Measurements from ENCODE around the gene ZCCHC13.
"Not testable (repeated sequence)": the region's sequence is repeated elsewhere in the genome, so short reads cannot be mapped to it uniquely, and the experiment has no call there.

ZCCHC13 gene

DNA sequence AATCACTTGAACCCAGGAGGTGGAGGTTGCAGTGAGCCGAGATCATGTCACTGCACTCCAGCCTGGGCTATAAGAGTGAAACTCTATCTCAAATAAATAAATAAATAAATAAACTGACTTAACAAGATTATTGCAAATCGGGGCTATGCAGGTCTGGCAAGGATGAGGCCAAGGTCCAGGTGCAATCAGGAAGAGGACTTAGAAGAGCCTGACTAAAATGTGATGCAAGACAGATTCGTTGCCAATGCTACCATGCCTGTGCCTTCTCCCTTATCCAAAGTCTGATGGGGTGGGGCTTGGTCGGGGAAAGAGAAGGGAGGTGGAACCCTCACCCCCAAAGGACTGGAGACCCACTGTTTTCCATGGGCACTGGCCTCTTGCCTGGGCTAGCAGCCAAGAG lies 14.7 kb downstream of the ZCCHC13 start:
- no peak for TF ChIP-seq CTCF (IDR thresholded peaks at IDR 0.05; ENCODE audit: insufficient read depth, low read depth, low read length, missing control alignments)
- H3K4me3 ChIP-seq (ENCODE audit: low read length): no peak overlapping the region
- DNase-seq (ENCODE audit: low read depth): no peak

- DNase-seq (ENCODE audit: low read depth): not testable (repeated sequence)
These were observed 15.3 kb downstream of the ZCCHC13 start for GRCh38 chrX:74319321-74319720.

DNA sequence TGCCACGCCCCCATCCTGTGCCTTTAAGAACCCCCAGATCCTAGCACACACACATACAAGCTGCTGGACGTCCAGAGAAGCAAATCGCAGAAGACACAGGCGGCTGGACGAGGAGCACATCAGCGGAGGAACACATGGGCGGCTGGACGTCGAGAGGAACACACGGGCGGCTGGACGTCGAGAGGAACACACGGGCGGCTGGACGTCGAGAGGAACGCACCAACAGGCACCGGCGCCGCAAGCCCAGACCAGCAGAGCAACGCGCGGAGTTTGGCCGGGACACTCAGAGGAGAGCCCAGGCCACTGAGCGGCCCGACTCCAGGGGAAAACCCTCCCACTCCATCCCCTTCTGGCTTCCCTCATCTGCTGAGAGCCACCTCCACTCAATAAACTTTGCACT lies 17.2 kb downstream of the ZCCHC13 start:
- no peak for DNase-seq (ENCODE audit: low read depth)
- no peak for TF ChIP-seq CTCF (IDR thresholded peaks at IDR 0.05; ENCODE audit: insufficient read depth, low read depth, low read length, missing control alignments)
- no peak overlapping the region for H3K4me3 ChIP-seq (ENCODE audit: low read length)

More at GRCh38 chrX:74319321-74319720, 15.3 kb downstream of the ZCCHC13 start:
- H3K4me3 ChIP-seq (ENCODE audit: low read length): not testable (repeated sequence)

GRCh38 chrX:74324131-74324530 lies 20.2 kb downstream of the ZCCHC13 start:
- TF ChIP-seq CTCF (IDR thresholded peaks at IDR 0.05; ENCODE audit: insufficient read depth, low read depth, low read length, missing control alignments): no peak
- H3K4me3 ChIP-seq (ENCODE audit: low read length): no peak overlapping the region
- no peak for DNase-seq (ENCODE audit: low read depth)

GRCh38 chrX:74325130-74326059 lies 21.4 kb downstream of the ZCCHC13 start:
- no peak overlapping the region for H3K4me3 ChIP-seq (ENCODE audit: low read length)
- no peak for TF ChIP-seq CTCF (IDR thresholded peaks at IDR 0.05; ENCODE audit: insufficient read depth, low read depth, low read length, missing control alignments)
- no peak for DNase-seq (ENCODE audit: low read depth)

DNA sequence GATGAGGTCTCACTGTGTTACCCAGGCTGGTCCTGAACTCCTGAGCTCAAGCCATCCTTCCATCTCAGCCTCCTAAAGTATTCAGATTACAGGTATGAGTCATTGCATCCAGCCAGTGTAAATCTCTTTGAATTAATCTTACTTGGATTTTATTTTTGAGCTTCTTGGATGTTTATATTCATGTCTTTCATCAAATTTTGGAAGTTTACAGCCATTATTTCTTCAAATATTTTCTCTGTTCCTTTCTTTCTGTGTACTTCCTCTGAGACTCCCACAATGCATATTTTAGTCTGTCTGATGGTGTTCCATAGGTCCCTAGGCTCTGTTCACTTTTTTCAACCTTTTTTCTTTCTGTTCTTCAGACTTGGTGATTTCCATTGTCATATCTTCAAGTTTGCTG lies 34.9 kb downstream of the ZCCHC13 start:
- H3K4me3 ChIP-seq (ENCODE audit: low read length): no peak overlapping the region
- TF ChIP-seq CTCF (IDR thresholded peaks at IDR 0.05; ENCODE audit: insufficient read depth, low read depth, low read length, missing control alignments): no peak
- no peak for DNase-seq (ENCODE audit: low read depth)

DNA sequence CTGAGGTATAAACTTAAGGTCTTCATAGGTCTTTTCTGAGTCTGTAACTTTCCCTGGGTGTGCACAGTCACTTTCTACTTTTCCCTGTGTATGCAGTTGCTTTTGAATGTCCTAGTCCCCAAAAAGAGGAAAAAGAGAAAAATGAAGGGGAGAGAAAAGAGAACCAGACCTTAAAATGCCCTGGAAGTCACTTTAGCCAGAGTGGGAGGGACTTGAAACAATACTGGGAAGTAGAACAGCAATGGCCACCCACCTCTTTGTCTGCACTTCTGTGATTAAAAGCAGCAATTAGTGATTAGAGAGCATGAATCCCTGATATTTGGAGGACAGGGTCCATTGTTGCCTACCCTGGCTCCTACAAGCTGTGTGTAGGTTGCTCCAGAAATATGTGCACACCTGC lies 36.1 kb downstream of the ZCCHC13 start:
- no peak for TF ChIP-seq CTCF (IDR thresholded peaks at IDR 0.05; ENCODE audit: insufficient read depth, low read depth, low read length, missing control alignments)
- no peak for DNase-seq (ENCODE audit: low read depth)
- H3K4me3 ChIP-seq (ENCODE audit: low read length): no peak overlapping the region

DNA sequence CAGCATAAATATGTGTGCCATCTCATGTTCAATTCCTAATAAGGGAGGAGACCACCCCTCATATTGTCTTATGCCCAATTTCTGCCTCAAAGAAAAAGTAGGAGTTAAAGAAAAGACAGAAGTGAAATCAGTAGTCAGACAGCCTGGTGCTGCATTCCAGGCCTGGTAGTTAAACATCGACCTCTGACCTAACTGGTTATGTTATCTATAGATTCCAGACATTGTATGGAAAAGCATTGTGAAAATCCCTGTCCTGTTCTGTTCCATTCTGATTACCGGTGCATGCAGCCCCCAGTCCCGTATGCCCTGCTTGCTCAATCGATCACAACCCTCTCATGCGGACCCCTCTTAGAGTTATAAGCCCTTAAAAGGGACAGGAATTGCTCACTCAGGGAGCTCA lies 38.2 kb downstream of the ZCCHC13 start:
- DNase-seq (ENCODE audit: low read depth); H3K4me3 ChIP-seq (ENCODE audit: low read length): not testable (repeated sequence)

Measured in epithelial cell of esophagus (primary cell).